ENCODE results near the gene TPPP. TPM values are rescaled to one million over a fixed set of nuclear protein-coding genes. Genes with fewer than 3 reads are reported as not detected.

TPPP gene
- total RNA-seq, 1 donor = not detected

- no peak overlapping the region for H3K4me3 ChIP-seq (ENCODE audit: low read depth, low read length)
- TF ChIP-seq CTCF (IDR thresholded peaks at IDR 0.05; ENCODE audit: insufficient read depth, low read length) = no peak
- DNase-seq (ENCODE audit: low read depth) = no peak
These were observed 33.5 kb downstream of the TPPP start for GRCh38 chr5:659496-660263.

- TF ChIP-seq CTCF (IDR thresholded peaks at IDR 0.05; ENCODE audit: insufficient read depth, low read length) = no peak
- H3K4me3 ChIP-seq (ENCODE audit: low read depth, low read length) = no peak overlapping the region
- no peak for DNase-seq (ENCODE audit: low read depth)
These were observed 35.0 kb downstream of the TPPP start for GRCh38 chr5:658103-658502.

- DNase-seq (ENCODE audit: low read depth) = peak; percentile 25
These were observed 35.6 kb downstream of the TPPP start for GRCh38 chr5:657570-657969.

GRCh38 chr5:655406-655805, 37.7 kb downstream of the TPPP start:
- DNase-seq (ENCODE audit: low read depth) = no peak
- no peak for TF ChIP-seq CTCF (IDR thresholded peaks at IDR 0.05; ENCODE audit: insufficient read depth, low read length)
- H3K4me3 ChIP-seq (ENCODE audit: low read depth, low read length) = no peak overlapping the region

More at GRCh38 chr5:657570-657969, 35.6 kb downstream of the TPPP start:
- H3K4me3 ChIP-seq (ENCODE audit: low read depth, low read length) = no peak overlapping the region
- TF ChIP-seq CTCF (IDR thresholded peaks at IDR 0.05; ENCODE audit: insufficient read depth, low read length) = no peak

GRCh38 chr5:654071-654778, 38.9 kb downstream of the TPPP start:
- DNase-seq (ENCODE audit: low read depth) = no peak
- no peak overlapping the region for H3K4me3 ChIP-seq (ENCODE audit: low read depth, low read length)
- no peak for TF ChIP-seq CTCF (IDR thresholded peaks at IDR 0.05; ENCODE audit: insufficient read depth, low read length)

GRCh38 chr5:652773-653350, 40.3 kb downstream of the TPPP start:
- DNase-seq (ENCODE audit: low read depth) = no peak
- no peak overlapping the region for H3K4me3 ChIP-seq (ENCODE audit: low read depth, low read length)
- no peak for TF ChIP-seq CTCF (IDR thresholded peaks at IDR 0.05; ENCODE audit: insufficient read depth, low read length)

Measured in fibroblast of the aortic adventitia (primary cell).